ENCODE results near the gene NDUFC2. TPM values are rescaled to one million over a fixed set of nuclear protein-coding genes. Genes with fewer than 3 reads are reported as not detected.

Gene NDUFC2
- total RNA-seq, 1 donor from 2014 or later, result 203 TPM

GRCh38 chr11:78025378-78025777 lies 54.3 kb downstream of the NDUFC2 start:
- Mint-ChIP-seq H3K9me3 (ENCODE audit: unreplicated experiment) (no peaks in the 10 kb centered on the region), H3K4me1 (ENCODE audit: unreplicated experiment) (peaks cover 7% of the 10 kb centered on the region), H3K27ac (ENCODE audit: unreplicated experiment) (no peak overlapping the region), H3K4me3 (ENCODE audit: unreplicated experiment) (no peak overlapping the region), H3K27me3 (ENCODE audit: unreplicated experiment) (peaks cover 7% of the 10 kb centered on the region), H3K36me3 (ENCODE audit: low read depth, unreplicated experiment) (no peaks in the 10 kb centered on the region)
- no peak for TF ChIP-seq CTCF (IDR thresholded peaks at IDR 0.05; ENCODE audit: unreplicated experiment)
- no peak for DNase-seq (ENCODE audit: low spot score)

GRCh38 chr11:78023426-78023825 lies 56.2 kb downstream of the NDUFC2 start:
- Mint-ChIP-seq H3K27ac (ENCODE audit: unreplicated experiment) (no peak overlapping the region), H3K9me3 (ENCODE audit: unreplicated experiment) (no peaks in the 10 kb centered on the region), H3K4me1 (ENCODE audit: unreplicated experiment) (peaks cover 3% of the 10 kb centered on the region), H3K27me3 (ENCODE audit: unreplicated experiment) (peaks cover 7% of the 10 kb centered on the region), H3K36me3 (ENCODE audit: low read depth, unreplicated experiment) (no peaks in the 10 kb centered on the region), H3K4me3 (ENCODE audit: unreplicated experiment) (no peak overlapping the region)
- no peak for TF ChIP-seq CTCF (IDR thresholded peaks at IDR 0.05; ENCODE audit: unreplicated experiment)
- no peak for DNase-seq (ENCODE audit: low spot score)

GRCh38 chr11:78022397-78023396 lies 57.0 kb downstream of the NDUFC2 start, which contains the start of gene KCTD14:
Gene KCTD14, minus strand, starts transcription at chr11:78023276. Its CDS starts 27 bp downstream, at chr11:78023249.
- H3K27me3 Mint-ChIP-seq (ENCODE audit: unreplicated experiment), result peaks cover 7% of the 10 kb centered on the region
- TF ChIP-seq CTCF (IDR thresholded peaks at IDR 0.05; ENCODE audit: unreplicated experiment), result no peak
- H3K27ac Mint-ChIP-seq (ENCODE audit: unreplicated experiment), result no peak within 1 kb of the TSS
- DNase-seq (ENCODE audit: low spot score), result peak; percentile 37
- H3K36me3 Mint-ChIP-seq (ENCODE audit: low read depth, unreplicated experiment), result no peaks in the 10 kb centered on the region
- peaks cover 3% of the 10 kb centered on the region for H3K4me1 Mint-ChIP-seq (ENCODE audit: unreplicated experiment)
- peak within 1 kb of the TSS; percentile 81 for H3K4me3 Mint-ChIP-seq (ENCODE audit: unreplicated experiment)
- no peaks in the 10 kb centered on the region for H3K9me3 Mint-ChIP-seq (ENCODE audit: unreplicated experiment)

GRCh38 chr11:78021611-78022010 lies 58.1 kb downstream of the NDUFC2 start:
- DNase-seq (ENCODE audit: low spot score), result no peak
- Mint-ChIP-seq H3K4me1 (ENCODE audit: unreplicated experiment) (peaks cover 3% of the 10 kb centered on the region), H3K27ac (ENCODE audit: unreplicated experiment) (no peak overlapping the region), H3K36me3 (ENCODE audit: low read depth, unreplicated experiment) (no peaks in the 10 kb centered on the region), H3K9me3 (ENCODE audit: unreplicated experiment) (no peaks in the 10 kb centered on the region), H3K27me3 (ENCODE audit: unreplicated experiment) (peaks cover 7% of the 10 kb centered on the region), H3K4me3 (ENCODE audit: unreplicated experiment) (no peak overlapping the region)
- no peak for TF ChIP-seq CTCF (IDR thresholded peaks at IDR 0.05; ENCODE audit: unreplicated experiment)

- Mint-ChIP-seq H3K36me3 (ENCODE audit: low read depth, unreplicated experiment) (no peaks in the 10 kb centered on the region), H3K4me3 (ENCODE audit: unreplicated experiment) (no peak overlapping the region), H3K9me3 (ENCODE audit: unreplicated experiment) (no peaks in the 10 kb centered on the region), H3K27me3 (ENCODE audit: unreplicated experiment) (peaks cover 7% of the 10 kb centered on the region), H3K4me1 (ENCODE audit: unreplicated experiment) (peaks cover 3% of the 10 kb centered on the region), H3K27ac (ENCODE audit: unreplicated experiment) (no peak overlapping the region)
- TF ChIP-seq CTCF (IDR thresholded peaks at IDR 0.05; ENCODE audit: unreplicated experiment), result no peak
- DNase-seq (ENCODE audit: low spot score), result no peak
These were observed 59.4 kb downstream of the NDUFC2 start for GRCh38 chr11:78020246-78020645.
